MCF 10A (cell line): ENCODE data around the gene SMYD1. TPM values are rescaled to one million over a fixed set of nuclear protein-coding genes. Genes with fewer than 3 reads are reported as not detected.

Experiments
- BruUV-seq: library from RNA; stranded (reverse); fragments of 400-500 nt; replicated peaks from 2 replicates; lab custom pipeline; 2021; lab: Mats Ljungman, UMichigan
- CTCF ChIA-PET: fragments of 300-600 bp; sonication (Branson Sonifier 250); formaldehyde crosslinking; extraction: SDS; loops from one replicate; lab custom pipeline; 2021; ENCODE audit warnings: antibody characterized with exemption, inconsistent platforms; lab: Yijun Ruan, JAX
- POLR2A ChIA-PET: fragments of 300-600, 350-650 bp; sonication (Branson Sonifier 250); formaldehyde crosslinking; extraction: SDS; loops from one replicate; lab custom pipeline; 2020; ENCODE audit warnings: antibody characterized with exemption, inconsistent platforms; lab: Yijun Ruan, JAX
- DNase-seq: peaks from one replicate; pipeline ENCODE4 v3.0.0-alpha.2; 2018; ENCODE audit not compliant: unreplicated experiment
- H3K27ac Mint-ChIP-seq: one replicate; pipeline ENCODE4 v1.8.0; 2022; ENCODE audit warnings: mild to moderate bottlenecking, low read depth, mixed read lengths; ENCODE audit not compliant: unreplicated experiment
- H3K27me3 Mint-ChIP-seq: one replicate; pipeline ENCODE4 v1.8.0; 2022; ENCODE audit warnings: mixed read lengths; ENCODE audit not compliant: insufficient read depth, unreplicated experiment
- H3K36me3 Mint-ChIP-seq: one replicate; pipeline ENCODE4 v1.8.0; 2022; ENCODE audit warnings: mild to moderate bottlenecking, moderate library complexity, mixed read lengths; ENCODE audit not compliant: insufficient read depth, unreplicated experiment
- H3K4me1 Mint-ChIP-seq: one replicate; pipeline ENCODE4 v1.8.0; 2022; ENCODE audit warnings: mixed read lengths; ENCODE audit not compliant: insufficient read depth, unreplicated experiment
- H3K4me3 Mint-ChIP-seq: one replicate; pipeline ENCODE4 v1.8.0; 2022; ENCODE audit warnings: mild to moderate bottlenecking, moderate library complexity, mixed read lengths; ENCODE audit not compliant: unreplicated experiment
- H3K9me3 Mint-ChIP-seq: one replicate; pipeline ENCODE4 v1.8.0; 2022; ENCODE audit warnings: mixed read lengths; ENCODE audit not compliant: unreplicated experiment
- intact Hi-C: fragments of 100-400 bp; cut with micrococcal nuclease; formaldehyde crosslinking; loops from 2 replicates; pipeline ENCODE4 v1.14.1; 2022
- total RNA-seq: library from RNA; stranded (reverse); gene quantifications from 2 replicates; pipeline ENCODE4 v1.2.3, GENCODE V29; 2022
- TF ChIP-seq, protein P1 (sequence below): fragments of 200-600 bp; IDR thresholded peaks from one replicate; pipeline ENCODE4 v1.8.0; 2022; ENCODE audit warnings: antibody characterized with exemption, mild to moderate bottlenecking; ENCODE audit not compliant: unreplicated experiment

Gene SMYD1
- total RNA-seq, 1 experiment from 2014 or later: not detected

DNA sequence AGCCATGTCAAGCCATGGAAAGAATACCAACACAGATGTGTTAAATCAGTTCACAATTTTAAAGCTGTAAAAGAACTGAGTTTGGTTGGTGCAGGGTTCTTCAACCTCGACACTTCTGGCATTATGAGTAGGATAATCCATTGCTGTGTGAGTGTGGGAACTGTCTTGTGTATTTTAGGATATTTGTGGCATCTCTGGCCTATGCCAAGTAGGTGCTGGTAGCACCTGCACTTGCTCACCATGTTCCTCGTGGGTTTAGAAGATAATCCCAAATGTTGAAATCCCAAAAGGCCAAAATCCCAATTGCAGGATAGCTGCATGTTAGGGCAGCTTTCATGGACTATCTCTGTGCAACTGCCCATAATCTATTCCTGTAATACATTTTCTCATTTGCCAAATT, 15.8 kb upstream of the SMYD1 start:
- no peak for DNase-seq
- intact Hi-C loops: no loop called here
- Mint-ChIP-seq H3K4me1 (peaks cover 25% of the 10 kb centered on the region), H3K9me3 (no peaks in the 10 kb centered on the region), H3K27me3 (no peaks in the 10 kb centered on the region), H3K36me3 (peaks cover 17% of the 10 kb centered on the region), H3K4me3 (no peak overlapping the region), H3K27ac (no peak overlapping the region)
- BruUV-seq: no TSS peak
- TF ChIP-seq, protein P1, sequence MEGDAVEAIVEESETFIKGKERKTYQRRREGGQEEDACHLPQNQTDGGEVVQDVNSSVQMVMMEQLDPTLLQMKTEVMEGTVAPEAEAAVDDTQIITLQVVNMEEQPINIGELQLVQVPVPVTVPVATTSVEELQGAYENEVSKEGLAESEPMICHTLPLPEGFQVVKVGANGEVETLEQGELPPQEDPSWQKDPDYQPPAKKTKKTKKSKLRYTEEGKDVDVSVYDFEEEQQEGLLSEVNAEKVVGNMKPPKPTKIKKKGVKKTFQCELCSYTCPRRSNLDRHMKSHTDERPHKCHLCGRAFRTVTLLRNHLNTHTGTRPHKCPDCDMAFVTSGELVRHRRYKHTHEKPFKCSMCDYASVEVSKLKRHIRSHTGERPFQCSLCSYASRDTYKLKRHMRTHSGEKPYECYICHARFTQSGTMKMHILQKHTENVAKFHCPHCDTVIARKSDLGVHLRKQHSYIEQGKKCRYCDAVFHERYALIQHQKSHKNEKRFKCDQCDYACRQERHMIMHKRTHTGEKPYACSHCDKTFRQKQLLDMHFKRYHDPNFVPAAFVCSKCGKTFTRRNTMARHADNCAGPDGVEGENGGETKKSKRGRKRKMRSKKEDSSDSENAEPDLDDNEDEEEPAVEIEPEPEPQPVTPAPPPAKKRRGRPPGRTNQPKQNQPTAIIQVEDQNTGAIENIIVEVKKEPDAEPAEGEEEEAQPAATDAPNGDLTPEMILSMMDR: no peak
- ChIA-PET CTCF (interaction anchor here (1.1 to 4.0 kb wide), 2 partner anchors 8 to 16 kb away, joined by 4 to 26 read pairs; no protein-coding TSS in a partner anchor), POLR2A (interaction anchor here (0.6 kb wide), 1 partner anchor 31 kb away, joined by 3 read pairs; no protein-coding TSS in a partner anchor)

DNA sequence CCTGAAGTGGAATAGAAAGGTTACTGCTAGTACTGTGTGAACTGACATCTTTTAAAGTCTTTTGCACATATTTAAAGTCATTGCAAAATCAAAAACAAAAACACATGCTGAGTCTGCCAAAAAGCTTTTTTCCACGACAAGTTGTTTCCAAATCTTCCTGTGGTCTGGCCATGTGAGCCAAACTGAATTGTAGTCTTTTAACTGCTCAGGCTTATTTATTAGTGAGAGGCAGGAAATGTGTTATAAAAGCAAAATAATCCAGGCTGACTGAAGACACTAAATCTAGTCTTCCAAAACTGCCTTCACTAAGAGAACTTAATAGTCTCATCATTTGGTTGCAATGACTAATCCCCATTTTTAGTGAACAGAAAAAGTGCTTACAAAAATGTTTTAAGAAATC, 14.3 kb upstream of the SMYD1 start:
- no peaks in the 10 kb centered on the region for H3K27me3 Mint-ChIP-seq
- TF ChIP-seq, protein P1: no peak
- POLR2A ChIA-PET: interaction anchor here (0.6 kb wide), 1 partner anchor 568 kb away, joined by 3 read pairs; no protein-coding TSS in a partner anchor
- H3K36me3 Mint-ChIP-seq: peaks cover 17% of the 10 kb centered on the region
- DNase-seq: no peak
- no peaks in the 10 kb centered on the region for H3K9me3 Mint-ChIP-seq
- H3K27ac Mint-ChIP-seq: no peak overlapping the region
- no TSS peak for BruUV-seq
- intact Hi-C loops: no loop called here
- CTCF ChIA-PET: interaction anchor here (0.8 to 1.9 kb wide), 2 partner anchors 8 to 138 kb away, joined by 3 to 7 read pairs; no protein-coding TSS in a partner anchor
- H3K4me1 Mint-ChIP-seq: peaks cover 25% of the 10 kb centered on the region
- H3K4me3 Mint-ChIP-seq: peak overlapping the region; percentile 88

DNA sequence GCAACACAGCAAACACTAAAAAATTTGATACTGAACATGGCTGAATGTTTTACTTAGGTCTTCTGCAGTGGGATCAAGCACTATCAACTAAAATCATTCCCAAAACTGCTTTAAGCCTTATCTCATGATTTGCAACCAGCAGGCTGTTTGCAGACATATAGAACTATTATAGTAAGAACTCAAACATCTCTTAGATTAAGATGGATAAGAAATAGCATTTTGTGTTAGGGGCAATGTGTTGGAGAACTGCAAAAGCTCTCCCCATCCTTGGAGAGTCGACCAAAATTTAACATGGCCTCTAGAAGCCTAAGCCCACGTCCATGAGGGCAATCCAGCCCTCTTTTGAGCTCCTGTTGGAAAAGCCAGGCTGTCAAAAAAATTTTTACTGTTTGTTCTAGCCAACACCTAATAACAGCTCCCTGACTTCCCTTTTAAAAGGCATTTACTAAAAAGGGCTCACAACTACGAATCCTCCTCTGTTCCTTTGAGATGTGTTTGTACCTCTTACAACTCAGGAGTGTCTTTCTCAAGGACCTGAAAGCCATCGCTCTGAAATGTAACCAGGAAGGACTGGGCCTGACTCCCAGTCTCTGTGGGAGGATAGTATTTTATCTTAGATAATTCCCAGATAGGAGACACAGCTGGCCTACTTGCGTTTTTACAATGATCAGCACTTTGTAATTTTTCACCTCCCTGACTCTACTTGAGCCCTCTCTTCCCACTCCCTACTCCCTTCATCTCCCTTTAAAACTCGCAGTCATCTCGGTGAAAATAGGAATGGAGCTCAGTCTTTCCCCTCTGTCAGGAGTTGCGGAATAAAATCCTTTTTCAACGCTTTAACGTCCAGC, 13.5 kb upstream of the SMYD1 start:
- ChIA-PET POLR2A (interaction anchor here (0.6 to 1.9 kb wide), 8 partner anchors 9 to 1285 kb away, joined by 3 to 8 read pairs (median 4); no protein-coding TSS in a partner anchor), CTCF (interaction anchor here (0.5 to 1.9 kb wide), 7 partner anchors 9 to 137 kb away, joined by 3 to 7 read pairs (median 4); no protein-coding TSS in a partner anchor)
- H3K27me3 Mint-ChIP-seq: no peaks in the 10 kb centered on the region
- TF ChIP-seq, protein P1: no peak
- H3K4me3 Mint-ChIP-seq: peak overlapping the region; percentile 88
- H3K36me3 Mint-ChIP-seq: peaks cover 17% of the 10 kb centered on the region
- H3K9me3 Mint-ChIP-seq: no peaks in the 10 kb centered on the region
- intact Hi-C loops: no loop called here
- peaks cover 25% of the 10 kb centered on the region for H3K4me1 Mint-ChIP-seq
- peak overlapping the region; percentile 97 for H3K27ac Mint-ChIP-seq
- no TSS peak for BruUV-seq
- no peak for DNase-seq

DNA sequence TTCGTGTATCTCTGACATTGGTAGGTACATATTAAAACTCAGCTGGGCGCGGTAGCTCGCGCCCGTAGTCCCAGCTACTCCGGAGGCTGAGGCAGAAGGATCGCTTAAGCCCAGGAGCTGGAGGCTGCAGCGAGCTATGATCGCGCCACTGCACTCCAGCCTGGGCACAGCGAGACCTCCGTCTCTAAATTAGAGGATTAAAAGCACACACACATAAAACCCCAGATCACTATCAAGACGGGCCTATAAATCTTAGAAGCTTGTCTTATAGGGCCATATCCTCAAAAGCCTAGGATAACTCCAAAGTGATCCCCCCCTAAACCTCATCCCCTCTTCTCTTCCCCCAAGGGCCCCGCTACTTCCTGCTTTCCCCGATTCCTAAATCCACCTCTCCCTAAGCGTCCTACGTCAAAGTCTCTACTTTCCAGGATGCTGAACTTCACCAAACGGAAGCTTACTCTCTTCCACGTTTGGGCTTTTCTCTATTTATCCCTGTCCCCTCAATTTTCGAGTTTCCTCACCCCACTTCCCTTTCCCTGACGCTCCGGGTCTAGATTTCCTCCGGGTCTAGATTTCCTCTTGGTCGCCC, 12.7 kb upstream of the SMYD1 start:
- peak; percentile 17 for DNase-seq
- Mint-ChIP-seq H3K27ac (peak overlapping the region; percentile 97), H3K27me3 (no peaks in the 10 kb centered on the region), H3K36me3 (peaks cover 17% of the 10 kb centered on the region), H3K4me1 (peaks cover 25% of the 10 kb centered on the region), H3K4me3 (peak overlapping the region; percentile 88), H3K9me3 (no peaks in the 10 kb centered on the region)
- CTCF ChIA-PET: interaction anchor here (0.5 to 1.9 kb wide), 8 partner anchors 9 to 497 kb away, joined by 3 to 7 read pairs (median 4); no protein-coding TSS in a partner anchor
- TF ChIP-seq, protein P1: no peak
- BruUV-seq: TSS peak; percentile 38
- POLR2A ChIA-PET: interaction anchor here (0.6 to 1.9 kb wide), 9 partner anchors 9 to 1286 kb away, joined by 3 to 8 read pairs (median 4); no protein-coding TSS in a partner anchor
- intact Hi-C loops: no loop called here
